HTR-8/SVneo (cell line): Measurements from ENCODE around the gene VILL.
A peak's percentile ranks its signal among the peaks of the same experiment; 100 is the strongest.

Experiments used
- DNase-seq: peaks from one replicate; pipeline ENCODE4 v3.0.0; 2011; ENCODE audit warnings: low spot score, mixed read lengths; ENCODE audit not compliant: insufficient read length
- FAIRE-seq: peaks from 2 replicates; lab custom pipeline; 2011; peaks lifted over from hg19 to GRCh38; lab: Jason Lieb, UNC

VILL gene

GRCh38 chr3:37990527-37990926, at the start of gene VILL:
Gene VILL (plus strand): TSS chr3:37990786. CDS start chr3:37993673, 2,887 bp downstream.
- DNase-seq (no peak), FAIRE-seq (no peak)

GRCh38 chr3:37941608-37942508, 48.7 kb upstream of the VILL start:
- DNase-seq (no peak), FAIRE-seq (no peak)

- DNase-seq (no peak), FAIRE-seq (no peak)
Observed at GRCh38 chr3:37942646-37943045, 47.9 kb upstream of the VILL start.

GRCh38 chr3:37943126-37943525, 47.5 kb upstream of the VILL start:
- no peak for DNase-seq
- no peak for FAIRE-seq

- FAIRE-seq: no peak
Observed at GRCh38 chr3:37943631-37944314, 46.8 kb upstream of the VILL start.

GRCh38 chr3:37944391-37944842, 46.2 kb upstream of the VILL start:
- no peak for FAIRE-seq
- no peak for DNase-seq

More at GRCh38 chr3:37943631-37944314, 46.8 kb upstream of the VILL start:
- no peak for DNase-seq

- DNase-seq: no peak
- FAIRE-seq: no peak
Observed at GRCh38 chr3:37945156-37945806, 45.3 kb upstream of the VILL start.

- peak; percentile 61 for DNase-seq
- peak; percentile 62 for FAIRE-seq
Observed at GRCh38 chr3:37945807-37946530, 44.6 kb upstream of the VILL start.

GRCh38 chr3:37946531-37946889, 44.1 kb upstream of the VILL start:
- FAIRE-seq (no peak), DNase-seq (no peak)

GRCh38 chr3:37949866-37950265, 40.7 kb upstream of the VILL start:
- DNase-seq: no peak
- no peak for FAIRE-seq

GRCh38 chr3:37952564-37952963, 38.0 kb upstream of the VILL start:
- FAIRE-seq (no peak), DNase-seq (no peak)

- DNase-seq: no peak
- no peak for FAIRE-seq
Observed at GRCh38 chr3:37953226-37953625, 37.4 kb upstream of the VILL start.

GRCh38 chr3:37953707-37954394, 36.7 kb upstream of the VILL start:
- no peak for FAIRE-seq
- DNase-seq: no peak

GRCh38 chr3:37954881-37955280, 35.7 kb upstream of the VILL start:
- no peak for FAIRE-seq
- DNase-seq: no peak

GRCh38 chr3:37955918-37956707, 34.5 kb upstream of the VILL start:
- FAIRE-seq (no peak), DNase-seq (no peak)

- FAIRE-seq: no peak
- DNase-seq: no peak
Observed at GRCh38 chr3:37956723-37957538, 33.7 kb upstream of the VILL start.

GRCh38 chr3:37957539-37957936, 33.0 kb upstream of the VILL start:
- DNase-seq: no peak
- no peak for FAIRE-seq
